UCSD-AML1 (cell line): ENCODE data around the gene ST3GAL3.
A peak's percentile ranks its signal among the peaks of the same experiment; 100 is the strongest.

Source experiments
- DNase-seq: peaks from one replicate; lab custom pipeline; 2025; ENCODE audit not compliant: unreplicated experiment; lab: John Stamatoyannopoulos, UW

ST3GAL3 gene

GRCh38 chr1:43935711-43936427 is 228.5 kb downstream of the ST3GAL3 start:
- no peak for DNase-seq

- DNase-seq, result no peak
Measured at GRCh38 chr1:43936431-43937151, 229.3 kb downstream of the ST3GAL3 start.

- DNase-seq, result no peak
Measured at GRCh38 chr1:43937179-43937865, 230.0 kb downstream of the ST3GAL3 start.

GRCh38 chr1:43938383-43938782 is 231.0 kb downstream of the ST3GAL3 start:
- no peak for DNase-seq

- no peak for DNase-seq
Measured at GRCh38 chr1:43938892-43939587, 231.7 kb downstream of the ST3GAL3 start.

- no peak for DNase-seq
Measured at GRCh38 chr1:43942411-43942810, 235.1 kb downstream of the ST3GAL3 start.

- no peak for DNase-seq
Measured at GRCh38 chr1:43944860-43945259, 237.5 kb downstream of the ST3GAL3 start.

GRCh38 chr1:43945674-43946235 is 238.4 kb downstream of the ST3GAL3 start:
- DNase-seq, result no peak

- DNase-seq, result peak; percentile 97
Measured at GRCh38 chr1:43946236-43947060, 239.1 kb downstream of the ST3GAL3 start, which contains the start of gene IPO13. TSS of gene IPO13 (plus strand) at chr1:43946950. CDS start at chr1:43947601, 651 bp downstream.

- no peak for DNase-seq
Measured at GRCh38 chr1:43947061-43947873, 239.9 kb downstream of the ST3GAL3 start.

- DNase-seq, result no peak
Measured at GRCh38 chr1:43947874-43948437, 240.6 kb downstream of the ST3GAL3 start.

- DNase-seq, result no peak
Measured at GRCh38 chr1:43949678-43950077, 242.3 kb downstream of the ST3GAL3 start.

GRCh38 chr1:43951021-43951985 is 244.0 kb downstream of the ST3GAL3 start:
- DNase-seq, result no peak

GRCh38 chr1:43952731-43953346 is 245.5 kb downstream of the ST3GAL3 start:
- DNase-seq, result no peak

- DNase-seq, result no peak
Measured at GRCh38 chr1:43953361-43953760, 246.0 kb downstream of the ST3GAL3 start.

- DNase-seq, result no peak
Measured at GRCh38 chr1:43954036-43954435, 246.7 kb downstream of the ST3GAL3 start.

- DNase-seq, result no peak
Measured at GRCh38 chr1:43956234-43956633, 248.9 kb downstream of the ST3GAL3 start.
